T-helper 1 cell treated with Interleukin-12 subunit alpha and Interleukin-12 subunit beta and Interleukin-4 antibody, amounts not matched to agents 30 ng/mL and 1 ng/mL, for 36 hours (primary cell): ENCODE results near the gene TIAM1. TPM values are rescaled to one million over a fixed set of nuclear protein-coding genes. Genes with fewer than 3 reads are reported as not detected.

Experiments used
- intact Hi-C: fragments of 100-400 bp; cut with micrococcal nuclease; formaldehyde crosslinking; loops from one replicate; pipeline ENCODE4 v1.15.1; 2024
- total RNA-seq: library from RNA; stranded (reverse); gene quantifications from 2 replicates; pipeline ENCODE4 v1.2.3, GENCODE V29; 2022

TIAM1 gene
- total RNA-seq, 1 donor from 2014 or later = 155 TPM

DNA sequence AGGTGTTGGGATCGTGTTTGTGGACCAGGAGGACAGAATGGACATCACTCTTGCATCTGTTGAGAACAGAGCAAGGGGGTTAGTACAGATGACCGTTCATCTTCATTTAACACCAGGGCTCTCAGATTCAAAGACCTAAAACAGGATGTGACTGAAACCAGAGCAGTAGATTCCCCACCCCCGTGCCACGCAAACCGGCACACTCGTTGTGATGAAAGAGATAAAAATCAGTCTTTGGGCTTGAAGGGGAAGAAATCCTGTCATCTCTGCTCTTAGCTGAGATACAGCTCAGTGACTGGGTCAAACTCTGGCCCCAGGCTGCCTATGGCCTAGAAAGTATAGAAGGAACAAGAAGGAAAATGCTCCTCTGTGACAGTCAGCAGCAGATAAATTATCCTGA, 159.6 kb downstream of the TIAM1 start:
- intact Hi-C loops = loop anchor here (1.0 to 10.0 kb wide), 7 partner anchors 14 to 548 kb away; partner anchors contain the start of genes KRTAP21-3, SCAF4 and SOD1

- intact Hi-C loops = loop anchor here (1.0 to 10.0 kb wide), 3 partner anchors 49 to 468 kb away; partner anchors contain the start of gene KRTAP21-3
Observed at GRCh38 chr21:31182231-31183140, 161.6 kb downstream of the TIAM1 start.

DNA sequence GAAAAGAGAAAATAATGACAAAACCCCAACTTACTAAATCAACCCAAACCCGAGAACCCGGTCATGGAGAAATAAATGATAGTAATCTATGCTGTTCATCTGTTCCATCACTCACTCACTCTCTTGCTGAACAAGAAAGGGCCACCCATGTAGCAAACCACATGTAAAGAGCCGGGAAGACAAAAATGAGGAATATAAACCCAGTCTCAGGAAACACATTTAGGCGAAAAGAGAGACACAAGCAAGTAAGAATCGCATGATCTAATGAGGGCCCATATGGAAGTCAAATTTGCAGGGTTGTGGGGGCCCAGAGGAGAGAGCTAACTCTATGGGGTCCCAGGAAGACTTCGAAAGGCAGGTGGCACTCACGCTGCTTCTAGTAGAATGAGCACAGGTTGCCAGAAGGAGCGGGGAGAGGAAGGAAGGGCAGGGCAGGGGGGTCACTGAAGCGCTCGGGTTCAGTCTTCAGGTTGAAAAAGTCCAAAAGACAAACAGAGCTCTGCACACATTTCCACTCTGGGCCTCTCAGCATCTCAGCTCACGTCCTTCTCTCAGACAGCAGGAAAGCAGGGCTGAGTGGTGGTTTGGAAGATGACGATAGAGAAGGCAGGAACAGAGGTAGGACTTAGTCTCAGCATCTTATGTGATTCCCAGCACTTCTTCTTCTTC, 162.8 kb downstream of the TIAM1 start:
- intact Hi-C loops = loop anchor here (1.0 to 10.0 kb wide), 2 partner anchors 8 to 466 kb away; partner anchors contain the start of gene KRTAP21-3

GRCh38 chr21:31180256-31181081, 163.6 kb downstream of the TIAM1 start:
- intact Hi-C loops = loop anchor here (1.0 to 10.0 kb wide), 6 partner anchors 7 to 466 kb away; partner anchors contain the start of gene KRTAP21-3

GRCh38 chr21:31176725-31177124, 167.3 kb downstream of the TIAM1 start:
- intact Hi-C loops = loop anchor here (1.0 kb wide), 1 partner anchor 12 kb away; no protein-coding TSS in a partner anchor

DNA sequence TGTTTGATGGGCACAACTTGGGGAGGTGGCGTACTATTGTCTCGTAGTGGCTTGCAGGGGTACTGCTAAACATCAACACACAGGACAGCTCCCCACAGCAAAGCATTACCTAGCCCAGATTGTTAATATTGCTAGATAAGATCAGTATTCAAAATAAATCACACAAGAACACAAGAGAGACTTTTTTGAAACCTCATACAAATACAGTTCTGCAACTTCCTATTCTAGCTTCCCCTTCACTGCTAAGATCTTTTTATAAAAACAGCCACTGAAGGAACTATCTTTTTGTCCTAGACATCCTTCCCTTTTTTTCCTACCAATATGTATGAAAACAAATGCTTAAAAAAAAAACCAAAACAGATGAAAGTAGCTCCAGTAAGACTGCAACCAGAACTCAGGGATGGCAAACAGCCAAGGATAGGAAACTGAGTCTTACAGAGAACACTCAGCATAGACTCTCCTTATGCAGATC, 167.9 kb downstream of the TIAM1 start:
- intact Hi-C loops = loop anchor here (1.0 kb wide), 1 partner anchor 12 kb away; no protein-coding TSS in a partner anchor

GRCh38 chr21:31173881-31174555, 170.0 kb downstream of the TIAM1 start:
- intact Hi-C loops = loop anchor here (1.0 kb wide), 1 partner anchor 7 kb away; no protein-coding TSS in a partner anchor

- intact Hi-C loops = no loop called here
Observed at GRCh38 chr21:31172328-31172727, 171.7 kb downstream of the TIAM1 start.

GRCh38 chr21:31164713-31165694, 179.1 kb downstream of the TIAM1 start:
- intact Hi-C loops = loop anchor here (1.0 kb wide), 1 partner anchor 11 kb away; no protein-coding TSS in a partner anchor

DNA sequence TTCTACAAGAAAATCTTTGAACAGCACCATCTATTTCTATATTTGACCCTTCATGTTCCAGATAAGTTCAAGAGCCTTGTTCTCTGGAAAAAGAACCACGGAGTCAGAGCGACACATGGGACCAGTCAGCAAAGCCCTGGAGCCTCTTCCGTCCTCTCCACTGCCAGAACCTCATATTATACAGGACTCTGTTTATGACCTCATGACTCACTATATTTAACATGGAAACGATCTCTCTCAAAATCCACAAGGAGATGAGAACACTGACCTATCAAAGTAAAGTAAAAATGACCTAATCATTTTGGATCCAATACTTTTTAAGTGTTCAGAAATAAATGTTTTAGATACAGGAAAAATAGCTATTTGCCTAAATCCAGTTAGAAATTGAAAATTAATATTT, 181.2 kb downstream of the TIAM1 start:
- intact Hi-C loops = no loop called here

DNA sequence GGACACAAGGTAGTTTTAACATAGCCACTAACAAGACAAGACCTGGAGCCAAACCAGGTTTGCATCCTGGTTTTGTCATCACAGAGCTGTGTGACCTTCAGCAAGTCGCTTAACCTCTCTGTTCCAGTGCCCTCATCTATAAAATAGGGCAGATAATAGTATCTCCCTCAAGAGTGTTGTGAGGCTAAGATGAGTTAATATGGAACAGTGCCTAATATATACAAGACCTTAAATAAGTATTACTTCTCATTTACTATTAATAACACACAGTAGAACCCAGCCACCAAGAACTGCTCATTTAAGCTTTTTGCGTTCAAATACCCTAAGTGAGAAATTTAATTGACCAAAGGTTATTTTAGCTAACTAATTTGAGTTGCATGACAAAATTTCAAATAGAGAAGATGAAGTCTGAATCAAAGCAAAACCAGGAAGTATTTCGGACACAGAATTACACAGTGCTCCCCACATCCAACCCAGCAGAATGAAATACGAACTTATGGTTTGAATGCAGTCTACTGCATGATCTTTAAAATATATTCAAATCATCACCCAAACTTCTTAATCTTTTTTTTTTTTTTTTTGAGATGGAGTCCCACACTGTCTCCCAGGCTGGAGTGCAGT, 181.9 kb downstream of the TIAM1 start:
- intact Hi-C loops = no loop called here

DNA sequence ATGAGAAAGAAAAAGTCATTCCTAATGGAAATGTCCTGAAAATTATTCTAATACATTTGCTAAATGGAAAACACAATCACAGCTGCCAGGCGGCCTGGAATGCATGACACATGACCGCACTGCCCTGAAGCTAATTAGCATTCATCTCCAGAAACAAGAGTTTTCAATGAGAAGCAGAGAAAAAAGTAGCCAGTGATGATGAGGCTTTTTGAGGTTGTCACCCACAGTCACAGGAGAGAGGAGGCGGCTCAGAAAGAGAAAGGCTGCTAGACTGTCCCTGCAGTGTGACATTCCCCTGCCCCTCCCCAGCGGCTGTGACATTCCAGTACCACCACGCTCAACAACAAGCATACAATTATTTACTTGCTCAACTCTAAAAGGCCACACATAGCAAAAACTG, 182.9 kb downstream of the TIAM1 start:
- intact Hi-C loops = no loop called here

DNA sequence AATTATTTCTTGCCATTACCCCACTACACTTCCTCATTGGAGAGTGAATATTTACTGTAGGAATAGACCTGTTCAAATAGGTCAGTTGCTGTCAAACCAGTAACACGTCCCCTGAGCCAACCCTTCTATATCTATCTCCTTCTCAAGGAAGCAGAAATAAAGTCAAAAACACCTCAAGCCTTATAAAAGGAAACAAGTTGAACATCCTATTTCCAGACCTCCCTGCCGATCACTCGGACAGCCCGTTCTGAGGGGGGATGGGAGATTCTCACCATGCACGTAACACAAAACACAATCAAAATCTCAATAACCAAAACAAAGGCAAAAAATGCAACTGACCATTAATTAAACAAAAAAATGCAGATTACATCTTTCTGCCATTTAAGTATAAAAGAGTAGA, 184.3 kb downstream of the TIAM1 start:
- intact Hi-C loops = loop anchor here (1.0 kb wide), 1 partner anchor 27 kb away; no protein-coding TSS in a partner anchor

GRCh38 chr21:31158789-31159581, 185.1 kb downstream of the TIAM1 start:
- intact Hi-C loops = loop anchor here (1.0 kb wide), 1 partner anchor 26 kb away; no protein-coding TSS in a partner anchor

DNA sequence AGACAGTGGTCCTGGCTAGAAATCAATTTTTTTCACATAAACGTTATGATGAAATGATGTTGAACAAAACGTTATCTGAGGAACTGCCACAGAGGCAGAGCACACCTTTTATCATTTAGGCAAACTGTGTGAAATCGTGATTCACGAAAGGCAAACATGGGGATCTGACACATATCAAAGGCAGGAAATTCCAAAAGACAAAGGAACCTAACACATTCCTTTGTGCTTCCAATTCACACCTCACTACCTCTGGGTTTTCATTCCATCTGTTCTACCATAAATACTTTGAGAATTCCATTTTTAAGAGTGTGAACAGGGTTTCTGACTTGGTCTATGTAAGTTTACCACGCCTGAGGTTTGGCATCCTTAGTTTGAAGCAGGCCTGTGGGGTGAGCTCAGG, 186.3 kb downstream of the TIAM1 start:
- intact Hi-C loops = no loop called here

GRCh38 chr21:31156662-31157061, 187.4 kb downstream of the TIAM1 start:
- intact Hi-C loops = no loop called here

- intact Hi-C loops = no loop called here
Observed at GRCh38 chr21:31156169-31156568, 187.9 kb downstream of the TIAM1 start.
